Gastrocnemius medialis (tissue), 4 donors: ENCODE data around the gene CDC42BPG.

Experiments
- POLR2A ChIP-seq, 2 donors: fragments of 450-650 bp; IDR thresholded peaks; one replicate each; pipeline ENCODE4 v1.6.1; 2017; ENCODE audit warnings: antibody characterized with exemption in 2 of 2, mild to moderate bottlenecking in 2 of 2, moderate library complexity in 2 of 2
- TF ChIP-seq, protein P1 (sequence below), 5 experiments: fragments of 450-650 bp in 3 of 5; fragments of 200-600 bp in 2 of 5; sonication (generic) in 2 of 5; IDR thresholded peaks in 4 of 5; conservative IDR thresholded peaks in 1 of 5; 1 replicate in 4 of 5; 2 replicates in 1 of 5; pipeline ENCODE4 v1.5.1; 2016 to 2019; ENCODE audit warnings: antibody characterized with exemption in 5 of 5, mild to moderate bottlenecking in 3 of 5, moderate library complexity in 3 of 5

- TF ChIP-seq, protein P1, sequence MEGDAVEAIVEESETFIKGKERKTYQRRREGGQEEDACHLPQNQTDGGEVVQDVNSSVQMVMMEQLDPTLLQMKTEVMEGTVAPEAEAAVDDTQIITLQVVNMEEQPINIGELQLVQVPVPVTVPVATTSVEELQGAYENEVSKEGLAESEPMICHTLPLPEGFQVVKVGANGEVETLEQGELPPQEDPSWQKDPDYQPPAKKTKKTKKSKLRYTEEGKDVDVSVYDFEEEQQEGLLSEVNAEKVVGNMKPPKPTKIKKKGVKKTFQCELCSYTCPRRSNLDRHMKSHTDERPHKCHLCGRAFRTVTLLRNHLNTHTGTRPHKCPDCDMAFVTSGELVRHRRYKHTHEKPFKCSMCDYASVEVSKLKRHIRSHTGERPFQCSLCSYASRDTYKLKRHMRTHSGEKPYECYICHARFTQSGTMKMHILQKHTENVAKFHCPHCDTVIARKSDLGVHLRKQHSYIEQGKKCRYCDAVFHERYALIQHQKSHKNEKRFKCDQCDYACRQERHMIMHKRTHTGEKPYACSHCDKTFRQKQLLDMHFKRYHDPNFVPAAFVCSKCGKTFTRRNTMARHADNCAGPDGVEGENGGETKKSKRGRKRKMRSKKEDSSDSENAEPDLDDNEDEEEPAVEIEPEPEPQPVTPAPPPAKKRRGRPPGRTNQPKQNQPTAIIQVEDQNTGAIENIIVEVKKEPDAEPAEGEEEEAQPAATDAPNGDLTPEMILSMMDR (IDR thresholded peaks at IDR 0.05 in 4 of 5, conservative IDR thresholded peaks at IDR 0.05 in 1 of 5), result peak; percentile 14 to 61 (median 54)
- no peak for TF ChIP-seq POLR2A (IDR thresholded peaks at IDR 0.05)
Observed at GRCh38 chr11:64844330-64845128, at the start of gene CDC42BPG.
